NCI-H1105 (cell line): Measurements from ENCODE around the gene ATP5PD.
"Not testable (repeated sequence)": the region's sequence is repeated elsewhere in the genome, so short reads cannot be mapped to it uniquely, and the experiment has no call there.

Experiments used
- DNase-seq: peaks from one replicate; lab custom pipeline; 2025; lab: John Stamatoyannopoulos, UW

The ATP5PD gene

DNA sequence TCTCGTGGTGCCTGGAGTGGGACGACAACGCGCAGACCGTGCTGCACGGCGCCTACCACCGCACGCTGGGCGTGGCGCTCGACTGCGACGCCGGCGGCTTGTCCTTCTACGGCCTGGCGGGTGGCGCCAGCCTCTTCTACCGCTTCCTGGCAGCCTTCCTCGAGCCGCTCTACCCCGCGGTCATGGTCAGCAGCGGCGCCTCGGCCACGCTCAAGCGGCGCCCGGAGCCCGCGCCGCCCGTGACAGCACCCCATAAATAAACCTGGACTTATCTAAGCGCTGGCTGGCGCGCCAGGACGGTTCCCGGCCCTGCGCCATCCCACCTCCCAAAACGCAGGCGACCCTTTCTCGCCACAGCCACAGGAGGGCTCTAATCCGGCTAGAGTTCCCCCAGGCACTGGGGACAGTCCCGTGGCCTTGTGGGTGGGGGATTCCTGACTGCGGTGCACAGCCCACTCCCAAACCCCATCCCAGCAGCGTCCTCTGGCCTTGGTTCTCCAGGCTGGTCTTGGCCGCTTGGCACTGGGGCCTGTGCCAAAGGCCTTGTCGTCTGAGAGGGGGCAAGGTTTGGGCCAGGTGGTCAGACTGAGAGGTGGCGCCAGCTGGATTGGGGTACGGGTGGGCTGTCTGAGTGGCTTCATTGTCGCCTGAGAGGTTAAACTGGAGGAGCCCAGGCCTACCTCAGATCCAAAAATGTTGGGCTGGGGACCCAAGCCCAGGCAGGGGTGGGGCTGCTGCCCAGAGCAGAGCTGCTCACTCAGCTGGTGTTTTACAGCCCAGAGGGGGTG is 30.9 kb upstream of the ATP5PD start:
- no peak for DNase-seq

DNA sequence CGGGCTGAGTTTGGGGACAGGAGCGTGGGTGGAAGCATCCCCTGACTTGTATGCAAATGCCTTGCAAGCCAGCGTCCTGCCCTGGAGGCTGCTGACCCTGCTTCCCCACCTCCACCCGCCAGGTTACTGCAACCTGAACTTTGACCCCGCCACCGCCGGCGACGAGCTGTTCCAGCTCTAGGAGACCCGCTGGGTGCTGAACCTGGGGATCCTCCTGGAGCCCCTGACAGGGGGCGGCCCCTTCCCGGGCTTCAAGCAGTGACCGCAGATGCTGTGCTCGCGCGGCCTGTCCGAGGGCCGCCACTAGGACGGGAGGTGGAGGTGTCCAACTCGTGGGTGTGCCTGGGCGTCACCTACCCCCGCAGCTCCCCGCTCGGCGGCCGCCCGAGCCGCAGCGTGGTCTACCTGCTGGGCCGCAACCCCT is 30.3 kb upstream of the ATP5PD start:
- DNase-seq: no peak

DNA sequence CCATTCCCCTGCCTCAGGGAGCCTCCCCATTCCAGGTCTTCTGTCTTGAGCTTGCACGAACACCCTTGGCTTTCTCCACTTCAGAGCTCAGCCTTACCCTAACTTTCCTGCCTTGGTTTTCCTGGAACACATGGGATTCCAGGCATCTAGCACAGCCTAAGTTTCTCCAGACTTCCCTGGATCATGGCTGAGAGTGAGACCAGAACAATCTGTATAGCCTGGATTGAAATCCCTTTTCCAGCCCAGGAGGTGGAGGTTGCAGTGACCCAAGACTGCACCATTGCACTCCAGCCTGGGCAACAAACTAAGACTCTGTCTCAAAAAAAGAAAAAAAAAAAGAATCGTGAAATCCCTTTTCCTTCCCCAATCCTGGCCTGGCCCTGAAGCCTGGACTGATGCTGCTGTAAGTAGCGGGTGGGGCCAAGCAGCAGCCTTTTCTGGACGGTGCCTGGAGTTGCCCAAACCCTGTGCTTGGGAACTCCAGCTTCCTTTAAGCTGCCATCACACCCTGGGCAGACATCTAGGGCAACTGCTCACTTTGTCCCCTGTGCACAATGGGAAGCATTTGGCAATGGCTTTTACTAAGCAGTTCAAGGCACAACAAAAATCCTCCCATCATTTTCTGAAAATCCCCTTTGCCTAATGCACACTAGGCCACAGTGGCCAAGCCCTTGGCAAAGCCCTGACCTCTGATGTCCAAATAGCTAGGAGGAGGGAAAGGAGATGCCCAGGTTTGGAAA is 29.0 kb upstream of the ATP5PD start:
- DNase-seq: no peak

DNA sequence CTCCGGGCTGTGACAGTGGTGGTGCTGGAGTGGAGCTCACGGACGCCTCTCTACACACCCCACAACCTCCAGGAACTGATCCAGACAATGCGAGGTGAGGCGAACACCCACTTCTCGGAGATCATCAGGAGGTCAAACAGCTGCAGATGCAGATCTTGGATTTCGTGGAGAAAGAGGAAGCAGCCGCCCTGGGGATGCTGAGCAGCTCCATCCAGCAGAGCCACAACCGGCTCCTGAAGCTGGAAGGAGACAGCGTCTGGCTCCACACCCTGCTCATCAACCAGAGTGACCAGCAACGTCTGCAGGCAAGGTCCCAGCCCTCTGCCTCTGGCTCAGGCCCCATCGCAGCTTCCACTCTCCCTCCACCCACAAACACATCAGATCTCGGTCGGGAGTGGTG is 27.8 kb upstream of the ATP5PD start:
- no peak for DNase-seq

DNA sequence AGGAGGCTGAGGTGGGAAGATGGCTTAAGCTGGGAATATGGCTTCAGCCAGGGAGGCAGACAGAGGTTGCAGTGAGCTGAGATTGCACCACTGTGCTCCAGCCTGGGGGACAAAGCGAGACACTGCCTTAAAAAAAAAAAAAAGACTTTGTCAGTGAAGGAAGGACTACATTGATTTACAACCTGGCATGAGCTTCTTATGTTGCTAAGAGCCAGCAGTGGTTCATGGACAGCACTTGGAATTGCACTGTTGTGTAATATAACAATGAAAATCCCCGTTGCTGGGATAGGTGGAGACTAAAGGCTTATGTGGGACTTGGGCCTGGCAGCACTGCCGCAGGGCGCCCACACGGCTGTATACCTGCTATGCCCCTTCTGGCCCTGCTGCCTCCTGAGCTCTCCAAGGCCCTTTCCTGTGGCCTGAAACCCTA is 26.9 kb upstream of the ATP5PD start:
- no peak for DNase-seq

DNA sequence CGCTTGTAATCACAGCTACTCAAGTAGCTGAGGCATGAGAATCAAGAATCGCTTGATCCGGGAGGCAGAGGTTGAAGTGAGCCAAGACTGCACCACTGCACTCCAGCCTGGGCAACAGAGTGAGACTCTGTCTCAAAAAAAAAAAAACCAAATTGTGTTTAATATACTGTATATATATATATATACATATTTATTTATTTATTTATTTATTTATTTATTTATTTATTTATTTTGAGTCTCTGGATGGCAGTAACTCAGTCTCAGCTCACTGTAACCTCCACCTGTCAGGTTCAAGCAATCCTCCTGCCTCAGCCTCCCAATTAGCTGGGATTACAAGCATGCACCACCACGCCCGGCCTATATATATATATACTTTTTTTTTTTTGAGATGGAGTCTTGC is 26.1 kb upstream of the ATP5PD start:
- DNase-seq: not testable (repeated sequence)

DNA sequence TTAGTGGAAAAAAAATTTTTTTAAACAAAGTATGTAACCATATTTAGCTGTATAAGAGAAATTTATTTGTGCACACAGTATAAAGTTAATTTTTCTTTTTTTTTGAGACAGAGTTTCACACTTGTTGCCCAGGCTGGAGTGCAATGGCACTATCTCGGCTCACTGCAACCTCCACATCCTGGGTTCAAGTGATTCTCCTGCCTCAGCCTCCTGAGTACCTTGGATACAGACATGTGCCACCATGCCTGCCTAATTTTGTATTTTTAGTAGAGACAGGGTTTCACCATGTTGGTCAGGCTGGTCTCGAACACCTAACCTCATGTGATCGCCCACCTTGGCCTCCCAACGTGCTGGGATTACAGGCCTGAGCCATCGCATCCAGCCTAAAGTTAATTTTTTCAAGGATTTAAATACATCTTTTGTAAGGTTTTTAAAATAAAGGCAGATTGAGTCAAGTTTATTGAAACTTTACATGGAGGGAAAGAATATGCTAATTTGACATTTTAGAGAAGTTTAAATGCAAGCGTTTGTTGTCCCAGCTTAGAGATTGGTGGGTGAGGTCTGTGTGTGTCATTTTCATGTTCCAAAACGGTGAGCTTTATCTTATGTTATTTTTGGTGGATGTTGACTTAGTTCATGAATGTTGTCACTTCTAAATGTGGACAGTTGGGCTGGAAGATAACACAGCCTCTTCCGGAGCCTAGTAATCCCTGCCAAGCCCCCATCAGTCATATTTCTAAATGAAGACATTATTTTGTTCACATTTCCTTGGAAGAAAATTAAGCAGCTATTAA is 24.9 kb upstream of the ATP5PD start:
- DNase-seq: not testable (repeated sequence)

DNA sequence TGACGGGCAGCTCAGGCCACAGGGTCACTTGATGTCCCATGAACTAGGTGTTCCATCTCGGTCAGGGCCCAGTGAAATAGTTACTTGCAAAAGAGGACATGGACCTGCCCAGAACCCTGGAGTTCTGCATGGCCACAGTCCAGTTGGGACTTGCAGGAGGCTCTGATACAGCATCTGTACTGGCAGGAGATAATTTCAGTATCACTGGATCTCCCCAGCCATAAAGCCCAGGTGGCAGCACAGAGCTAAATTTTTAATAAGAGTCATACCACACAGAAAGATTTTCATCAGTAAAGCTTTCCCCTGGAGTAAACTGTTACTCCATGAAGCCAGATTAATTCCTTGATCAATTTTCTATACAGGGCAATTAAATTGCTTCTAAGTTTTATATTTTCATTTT is 23.0 kb upstream of the ATP5PD start:
- DNase-seq: no peak

DNA sequence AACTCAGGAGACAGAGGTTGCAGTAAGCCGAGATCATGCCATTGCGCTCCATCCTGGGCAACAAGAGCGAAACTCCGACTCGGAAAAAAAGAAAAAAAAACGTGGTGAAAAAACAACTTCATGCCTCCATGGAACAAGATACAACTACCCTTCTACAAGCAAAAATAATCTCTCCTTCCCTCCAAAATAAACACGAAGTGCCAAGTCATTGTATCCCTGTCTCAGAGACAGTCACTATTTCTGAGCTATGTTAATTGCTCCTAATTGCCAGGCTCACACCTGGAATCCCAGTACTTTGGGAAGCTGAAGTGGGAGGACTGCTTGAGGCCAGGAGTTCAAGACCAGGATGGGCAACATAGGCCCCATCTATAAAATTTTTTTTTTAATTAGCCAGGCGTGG is 22.0 kb upstream of the ATP5PD start:
- DNase-seq: no peak

DNA sequence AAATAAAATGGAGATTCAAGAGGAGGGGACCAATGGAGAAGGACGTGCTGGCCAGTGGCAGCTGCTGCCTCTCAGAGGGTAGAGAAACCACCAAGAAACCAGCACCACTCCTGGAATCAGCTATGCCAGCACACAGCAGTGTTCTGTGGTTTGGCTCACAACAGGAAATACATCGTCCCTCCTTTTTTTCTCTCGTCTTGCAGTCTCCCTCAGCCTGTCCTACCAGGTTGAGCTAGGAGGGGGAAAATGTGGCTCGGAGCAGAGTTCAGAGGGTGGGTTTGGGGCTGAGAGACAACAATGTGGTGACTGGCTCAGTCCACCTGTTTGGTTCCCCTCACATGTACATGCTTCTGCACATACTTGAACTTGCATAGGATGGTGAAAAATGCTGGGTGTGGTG is 21.1 kb upstream of the ATP5PD start:
- no peak for DNase-seq

DNA sequence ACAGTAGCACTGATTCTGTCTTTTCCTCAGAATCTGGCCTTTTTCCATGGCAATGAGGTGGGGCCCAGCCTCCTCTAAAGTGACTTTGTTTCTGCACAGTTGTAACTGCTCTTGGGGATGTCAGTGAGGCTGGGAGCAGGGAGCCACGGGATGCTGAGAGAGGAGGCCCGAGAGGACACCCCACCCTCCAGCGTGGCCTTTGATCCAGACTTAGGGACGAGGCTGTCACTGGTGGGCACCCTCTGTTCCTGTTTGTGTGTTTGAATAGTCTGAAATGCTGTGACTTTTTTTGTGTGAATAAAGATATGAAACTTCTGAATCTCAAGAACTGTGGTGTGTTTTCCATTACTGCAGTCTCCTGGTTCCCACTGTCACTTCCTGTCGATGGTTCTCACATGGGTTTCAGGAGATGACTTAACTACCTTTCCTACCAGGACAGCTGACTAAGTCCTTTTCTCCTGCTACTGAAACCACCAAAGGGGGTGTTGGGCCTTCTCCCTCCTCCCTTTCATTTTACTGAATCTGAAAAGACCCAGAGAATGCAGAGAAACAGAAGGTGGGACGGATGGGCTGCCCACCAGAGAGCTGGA is 18.9 kb upstream of the ATP5PD start:
- DNase-seq: no peak

DNA sequence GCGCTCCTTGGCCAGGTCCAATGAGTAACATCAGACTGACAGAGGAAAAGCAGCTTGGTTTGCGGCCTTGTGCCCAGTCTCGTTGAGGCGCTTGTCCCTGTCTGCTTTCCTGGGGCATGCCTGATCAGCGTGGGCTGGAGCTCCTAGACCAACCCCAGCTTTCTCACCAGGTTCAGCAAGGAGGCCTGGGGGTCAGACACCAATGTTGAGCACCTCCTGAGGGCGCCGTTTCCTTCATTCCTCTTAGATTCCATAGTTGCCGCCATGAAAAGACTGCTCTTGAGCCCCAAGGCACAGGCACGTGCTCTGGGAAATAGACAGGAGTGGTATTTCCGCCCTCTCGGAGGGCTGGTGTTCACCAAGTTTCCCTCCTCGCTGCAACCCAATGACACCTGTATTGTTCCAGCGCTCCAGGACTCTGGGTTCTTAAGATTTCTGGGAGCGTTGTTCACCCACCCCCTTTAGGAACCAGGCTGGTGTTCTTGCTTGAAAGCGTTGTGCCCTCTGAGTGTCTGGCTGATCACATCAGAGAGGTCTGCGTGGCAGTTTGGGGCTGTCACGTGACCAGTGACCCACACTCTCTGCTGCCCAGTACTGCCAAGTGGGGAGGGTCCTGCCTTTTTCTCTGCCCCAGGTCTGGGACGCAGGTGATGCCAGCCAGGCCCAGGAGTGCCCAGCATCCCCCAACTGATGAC is 18.2 kb upstream of the ATP5PD start:
- no peak for DNase-seq

DNA sequence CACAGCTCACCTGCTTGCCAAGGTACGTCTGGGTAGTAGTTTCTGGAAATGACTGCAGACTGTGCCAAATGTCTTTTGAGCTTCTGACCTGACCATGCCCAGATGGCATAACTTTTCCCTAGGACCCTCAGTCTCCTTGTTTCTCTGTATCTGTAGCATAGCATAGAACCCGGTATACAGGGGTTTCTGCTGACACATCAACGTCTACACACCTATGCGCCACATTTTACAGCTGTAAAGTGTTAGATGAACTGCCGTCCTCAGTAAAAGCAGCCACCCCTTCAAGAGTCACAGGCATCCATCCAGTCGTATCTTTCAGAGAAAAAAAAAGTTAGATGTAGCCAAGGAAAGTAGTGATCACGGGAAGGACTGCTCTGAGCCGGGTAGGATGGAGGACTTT is 17.7 kb upstream of the ATP5PD start:
- no peak for DNase-seq

DNA sequence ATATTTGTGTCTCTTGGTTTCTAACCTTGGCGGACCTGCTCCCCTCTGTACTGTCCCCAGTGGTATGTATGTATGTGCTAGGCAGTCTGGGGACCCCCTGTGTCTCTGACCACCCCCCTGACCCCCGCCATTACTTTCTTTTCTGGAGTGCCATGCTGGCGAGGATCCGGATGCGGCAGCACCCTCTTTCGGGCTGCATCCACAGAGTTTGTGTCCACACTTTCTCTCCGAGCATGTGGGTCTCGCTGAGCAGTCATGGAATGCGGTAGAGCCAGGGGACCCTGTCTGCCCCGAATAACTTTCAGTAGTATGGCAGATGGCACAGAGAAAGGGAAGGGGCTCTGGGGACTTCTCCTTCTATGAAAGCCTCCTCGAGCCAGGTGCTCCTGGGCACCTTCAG is 17.3 kb upstream of the ATP5PD start:
- DNase-seq: no peak

DNA sequence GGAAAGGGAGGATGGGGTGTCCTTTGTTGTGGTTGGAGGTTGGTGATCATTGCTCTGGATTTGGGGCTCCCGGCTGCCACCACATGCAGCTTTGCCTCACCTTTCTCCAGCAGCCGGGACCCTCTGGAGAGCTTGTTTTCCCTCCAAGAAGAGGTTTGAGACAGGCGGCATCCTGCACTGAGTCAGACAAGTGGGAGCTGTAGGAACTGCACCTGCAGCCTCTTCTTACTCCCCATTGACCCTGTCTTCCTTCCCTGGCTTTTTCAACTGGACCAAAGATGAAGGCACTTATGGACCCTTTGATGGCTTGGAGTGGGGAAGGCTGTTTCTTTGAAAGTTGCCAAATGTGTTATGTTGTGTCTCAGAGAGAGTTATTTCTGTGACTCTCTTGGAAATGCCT is 16.9 kb upstream of the ATP5PD start:
- DNase-seq: no peak

DNA sequence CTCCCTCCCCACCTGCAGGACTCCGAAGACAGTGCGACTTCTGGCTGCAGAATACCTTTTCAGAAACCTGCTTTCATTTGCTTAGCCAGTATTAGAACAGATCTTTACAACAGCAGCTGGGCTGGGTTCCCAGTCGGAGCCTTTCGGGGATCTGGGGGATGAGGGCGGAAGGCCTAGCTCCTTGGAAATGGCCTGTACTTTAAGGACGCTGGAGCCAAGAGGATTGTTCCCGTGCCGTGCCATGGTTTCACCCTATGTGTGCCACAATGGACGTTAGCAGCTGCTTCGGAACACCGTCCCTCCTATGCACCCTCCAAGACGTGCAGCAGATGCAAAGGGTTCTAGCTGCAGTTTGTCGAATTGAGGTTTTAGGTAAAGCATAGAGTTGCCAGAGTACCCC is 16.4 kb upstream of the ATP5PD start:
- no peak for DNase-seq

DNA sequence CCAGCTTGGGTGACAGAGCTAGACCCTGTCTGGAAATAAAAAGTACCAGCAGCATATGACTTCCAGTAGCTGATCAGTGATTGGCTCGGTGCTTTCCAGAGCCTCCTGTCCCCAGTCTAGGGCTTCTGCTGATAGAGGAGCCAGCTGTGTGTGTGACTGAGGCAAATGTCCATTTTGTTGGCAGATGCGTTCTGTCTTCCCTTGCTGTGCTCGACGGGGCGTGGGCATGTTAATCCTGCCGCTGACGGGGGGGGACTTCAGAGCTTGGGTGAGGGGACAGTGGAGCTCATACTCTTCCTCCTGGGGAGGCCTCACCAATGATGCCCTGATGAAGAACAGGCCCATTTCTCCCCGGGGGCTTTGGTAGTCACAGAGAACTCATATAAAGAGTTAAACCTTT is 14.8 kb upstream of the ATP5PD start:
- DNase-seq: no peak

DNA sequence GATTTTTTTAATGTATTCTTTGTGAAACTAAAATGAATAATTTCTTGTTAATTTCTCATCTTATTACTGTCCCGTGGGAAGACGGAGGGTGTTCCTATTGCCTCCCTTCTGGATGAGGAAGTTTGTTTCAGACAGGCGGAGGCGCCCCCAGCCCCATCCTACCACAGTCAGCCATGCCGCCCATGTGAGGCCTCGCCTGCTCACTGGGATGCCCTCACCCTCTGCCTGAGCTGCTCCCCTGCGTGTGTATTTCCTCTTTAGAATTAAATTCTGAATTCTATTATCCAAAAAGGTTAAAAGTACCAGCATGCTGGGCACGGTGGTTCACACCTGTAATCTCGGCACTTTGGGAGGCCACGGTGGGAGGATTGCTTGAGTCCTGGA is 14.3 kb upstream of the ATP5PD start:
- DNase-seq: no peak

DNA sequence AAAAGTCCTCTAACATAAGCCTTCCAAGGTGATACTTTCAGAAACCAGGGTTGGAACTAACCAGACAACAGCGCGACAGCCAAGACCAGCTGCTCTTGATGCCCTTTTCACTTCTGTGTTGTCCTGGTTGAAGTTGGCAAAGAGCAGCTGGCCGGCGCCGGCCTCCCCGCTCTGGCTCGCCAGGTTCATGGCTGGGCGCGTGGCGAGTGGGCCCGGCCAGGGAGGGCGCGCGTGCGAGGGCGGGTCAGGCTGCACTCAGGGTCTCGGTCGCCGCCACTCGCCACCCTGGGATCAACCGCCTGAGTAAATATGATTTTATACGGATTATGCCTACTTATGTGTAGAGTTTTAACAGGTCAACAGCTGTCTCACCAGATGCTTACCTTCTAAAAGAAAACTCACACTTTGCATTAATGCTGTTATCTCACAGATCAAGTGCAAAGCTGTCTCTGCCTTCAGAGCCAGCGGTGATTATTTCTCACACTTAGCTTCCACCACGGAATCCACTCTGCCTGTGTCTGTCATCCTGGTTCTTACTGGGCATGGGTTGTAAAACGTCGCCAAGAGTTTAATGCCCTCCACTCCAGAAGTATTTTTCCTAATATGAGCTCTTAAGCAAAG is 13.8 kb upstream of the ATP5PD start:
- no peak for DNase-seq

DNA sequence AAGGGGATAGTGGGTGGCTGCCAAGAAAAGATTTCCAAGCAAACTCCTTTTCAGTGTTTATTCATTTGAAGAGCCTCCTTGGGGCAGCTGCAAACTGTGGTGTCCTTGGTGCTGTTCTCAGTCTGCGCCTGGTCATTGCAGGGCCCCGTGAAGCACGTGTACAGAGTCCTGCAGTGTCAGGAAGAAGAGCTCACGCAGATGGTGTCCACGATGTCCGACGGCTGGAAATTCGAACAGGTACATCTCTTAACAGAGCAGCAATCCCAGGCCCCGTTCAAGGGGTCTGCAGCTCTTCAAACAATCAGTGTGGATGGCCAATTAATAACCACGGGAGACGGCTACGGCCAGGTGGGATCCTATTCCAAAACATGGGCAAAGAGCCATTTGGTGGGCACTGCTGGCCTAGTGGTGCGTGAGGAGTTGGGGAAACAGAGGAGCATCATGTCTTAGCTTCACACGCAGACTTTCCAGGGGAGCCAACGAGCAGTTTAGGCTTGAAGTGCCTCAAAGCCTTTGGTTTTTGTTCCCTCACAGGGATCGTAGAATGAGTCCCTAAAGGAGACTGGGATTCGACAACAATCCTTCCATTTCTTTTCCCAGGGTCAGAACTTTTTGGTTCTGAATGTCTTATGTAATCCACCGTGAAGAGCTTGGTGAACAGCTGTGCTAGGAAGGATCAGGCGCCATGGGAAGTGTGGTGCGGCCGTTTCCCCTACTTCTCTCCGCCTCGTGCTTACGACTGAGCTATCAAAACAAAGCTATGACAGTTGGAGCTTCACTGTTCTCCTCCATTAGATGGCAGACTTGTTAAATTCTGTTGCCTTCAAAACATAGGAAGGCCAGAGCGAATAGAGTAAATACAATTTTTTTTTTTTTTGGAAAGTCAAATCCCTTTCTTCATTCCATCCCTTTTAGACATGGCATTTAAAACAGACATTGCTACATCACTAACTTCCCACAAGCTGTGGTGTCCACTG is 12.9 kb upstream of the ATP5PD start:
- DNase-seq: no peak
